ENCODE results near the gene ERN1. TPM values are rescaled to one million over a fixed set of nuclear protein-coding genes. Genes with fewer than 3 reads are reported as not detected.
A peak's percentile ranks its signal among the peaks of the same experiment; 100 is the strongest.
"Not testable (repeated sequence)": the region's sequence is repeated elsewhere in the genome, so short reads cannot be mapped to it uniquely, and the experiment has no call there.

ERN1 gene
- total RNA-seq, 1 donor from 2014 or later, result 91.0 TPM

GRCh38 chr17:64028874-64029464 lies 101.0 kb downstream of the ERN1 start:
- peak; percentile 60 for DNase-seq (ENCODE audit: low spot score)
- H3K9me3 Mint-ChIP-seq, result no peaks in the 10 kb centered on the region
- H3K27me3 Mint-ChIP-seq (ENCODE audit: low read depth), result no peaks in the 10 kb centered on the region
- peaks cover 43% of the 10 kb centered on the region for H3K4me1 Mint-ChIP-seq (ENCODE audit: low read depth)
- H3K27ac Mint-ChIP-seq, result no peak overlapping the region
- H3K36me3 Mint-ChIP-seq (ENCODE audit: low read depth), result peaks cover 30% of the 10 kb centered on the region
- intact Hi-C loops (cut with micrococcal nuclease), result loop anchor here (1.0 to 10.0 kb wide), 5 partner anchors 37 to 478 kb away; partner anchors contain the start of genes CEP95, DDX5, ERN1 and TEX2
- no peak overlapping the region for H3K4me3 Mint-ChIP-seq (ENCODE audit: low read depth)

GRCh38 chr17:64025732-64026294 lies 104.1 kb downstream of the ERN1 start:
- Mint-ChIP-seq H3K27me3 (ENCODE audit: low read depth) (no peaks in the 10 kb centered on the region), H3K4me3 (ENCODE audit: low read depth) (peak overlapping the region; percentile 74), H3K4me1 (ENCODE audit: low read depth) (peaks cover 63% of the 10 kb centered on the region), H3K36me3 (ENCODE audit: low read depth) (peaks cover 27% of the 10 kb centered on the region), H3K27ac (peak overlapping the region; percentile 93), H3K9me3 (no peaks in the 10 kb centered on the region)
- intact Hi-C loops (cut with micrococcal nuclease), result loop anchor here (1.0 to 10.0 kb wide), 9 partner anchors 10 to 481 kb away; partner anchors contain the start of genes CEP95, DDX5, ERN1 and TEX2
- peak; percentile 88 for DNase-seq (ENCODE audit: low spot score)

- H3K27me3 Mint-ChIP-seq (ENCODE audit: low read depth), result no peaks in the 10 kb centered on the region
- peaks cover 63% of the 10 kb centered on the region for H3K4me1 Mint-ChIP-seq (ENCODE audit: low read depth)
- intact Hi-C loops (cut with micrococcal nuclease), result loop anchor here (1.0 to 10.0 kb wide), 10 partner anchors 9 to 482 kb away; partner anchors contain the start of genes CEP95, DDX5, ERN1 and TEX2
- H3K4me3 Mint-ChIP-seq (ENCODE audit: low read depth), result peak overlapping the region; percentile 74
- peaks cover 23% of the 10 kb centered on the region for H3K36me3 Mint-ChIP-seq (ENCODE audit: low read depth)
- no peaks in the 10 kb centered on the region for H3K9me3 Mint-ChIP-seq
- H3K27ac Mint-ChIP-seq, result peak overlapping the region; percentile 93
- DNase-seq (ENCODE audit: low spot score), result peak; percentile 30
Measured at GRCh38 chr17:64024781-64025731, 104.9 kb downstream of the ERN1 start.

GRCh38 chr17:64024215-64024654 lies 105.7 kb downstream of the ERN1 start:
- H3K36me3 Mint-ChIP-seq (ENCODE audit: low read depth), result peaks cover 20% of the 10 kb centered on the region
- peaks cover 62% of the 10 kb centered on the region for H3K4me1 Mint-ChIP-seq (ENCODE audit: low read depth)

GRCh38 chr17:64022611-64023063 lies 107.3 kb downstream of the ERN1 start:
- intact Hi-C loops (cut with micrococcal nuclease), result loop anchor here (5.0 to 10.0 kb wide), 2 partner anchors 60 to 242 kb away; partner anchors contain the start of gene TEX2
- Mint-ChIP-seq H3K36me3 (ENCODE audit: low read depth) (peaks cover 26% of the 10 kb centered on the region), H3K4me1 (ENCODE audit: low read depth) (peaks cover 57% of the 10 kb centered on the region), H3K27me3 (ENCODE audit: low read depth) (no peaks in the 10 kb centered on the region), H3K4me3 (ENCODE audit: low read depth) (peak overlapping the region; percentile 61), H3K9me3 (no peaks in the 10 kb centered on the region), H3K27ac (peak overlapping the region; percentile 95)
- DNase-seq (ENCODE audit: low spot score), result no peak

More at GRCh38 chr17:64024215-64024654, 105.7 kb downstream of the ERN1 start:
- intact Hi-C loops (cut with micrococcal nuclease), result loop anchor here (2.0 to 10.0 kb wide), 4 partner anchors 37 to 241 kb away; partner anchors contain the start of gene TEX2
- Mint-ChIP-seq H3K27ac (peak overlapping the region; percentile 93), H3K27me3 (ENCODE audit: low read depth) (no peaks in the 10 kb centered on the region), H3K9me3 (no peaks in the 10 kb centered on the region), H3K4me3 (ENCODE audit: low read depth) (peak overlapping the region; percentile 1)
- no peak for DNase-seq (ENCODE audit: low spot score)

GRCh38 chr17:64020056-64020766 lies 109.7 kb downstream of the ERN1 start, which contains the start of gene ICAM2:
TSS of gene ICAM2 (minus strand) at chr17:64020633. CDS start at chr17:64006691, 13,942 bp downstream.
- peaks cover 28% of the 10 kb centered on the region for H3K36me3 Mint-ChIP-seq (ENCODE audit: low read depth)
- H3K27me3 Mint-ChIP-seq (ENCODE audit: low read depth), result no peaks in the 10 kb centered on the region
- intact Hi-C loops (cut with micrococcal nuclease), result loop anchor here (5.0 to 10.0 kb wide), 2 partner anchors 62 to 245 kb away; partner anchors contain the start of gene TEX2
- H3K27ac Mint-ChIP-seq, result peak within 1 kb of the TSS; percentile 99
- peak; percentile 88 for DNase-seq (ENCODE audit: low spot score)
- no peaks in the 10 kb centered on the region for H3K9me3 Mint-ChIP-seq
- peaks cover 60% of the 10 kb centered on the region for H3K4me1 Mint-ChIP-seq (ENCODE audit: low read depth)
- H3K4me3 Mint-ChIP-seq (ENCODE audit: low read depth), result peak within 1 kb of the TSS; percentile 99

GRCh38 chr17:64019551-64019961 lies 110.4 kb downstream of the ERN1 start:
- not testable (repeated sequence) for DNase-seq (ENCODE audit: low spot score); H3K9me3 Mint-ChIP-seq; H3K27me3 Mint-ChIP-seq (ENCODE audit: low read depth)
- intact Hi-C loops (cut with micrococcal nuclease), result loop anchor here (5.0 kb wide), 1 partner anchor 72 kb away; no protein-coding TSS in a partner anchor
- Mint-ChIP-seq H3K36me3 (ENCODE audit: low read depth) (peaks cover 31% of the 10 kb centered on the region), H3K27ac (peak overlapping the region; percentile 99), H3K4me3 (ENCODE audit: low read depth) (peak overlapping the region; percentile 99), H3K4me1 (ENCODE audit: low read depth) (peaks cover 58% of the 10 kb centered on the region)

- Mint-ChIP-seq H3K9me3 (no peaks in the 10 kb centered on the region), H3K4me1 (ENCODE audit: low read depth) (peaks cover 54% of the 10 kb centered on the region), H3K4me3 (ENCODE audit: low read depth) (peak overlapping the region; percentile 99), H3K36me3 (ENCODE audit: low read depth) (peaks cover 20% of the 10 kb centered on the region), H3K27ac (peak overlapping the region; percentile 87), H3K27me3 (ENCODE audit: low read depth) (no peaks in the 10 kb centered on the region)
- intact Hi-C loops (cut with micrococcal nuclease), result loop anchor here (2.0 to 5.0 kb wide), 2 partner anchors 19 to 70 kb away; partner anchors contain the start of gene PRR29
- no peak for DNase-seq (ENCODE audit: low spot score)
Measured at GRCh38 chr17:64017381-64017980, 112.5 kb downstream of the ERN1 start.

GRCh38 chr17:64016974-64017373 lies 113.0 kb downstream of the ERN1 start:
- intact Hi-C loops (cut with micrococcal nuclease), result loop anchor here (1.0 to 5.0 kb wide), 3 partner anchors 8 to 70 kb away; partner anchors contain the start of gene PRR29
- Mint-ChIP-seq H3K27ac (peak overlapping the region; percentile 85), H3K4me3 (ENCODE audit: low read depth) (peak overlapping the region; percentile 76), H3K4me1 (ENCODE audit: low read depth) (peaks cover 49% of the 10 kb centered on the region), H3K27me3 (ENCODE audit: low read depth) (no peaks in the 10 kb centered on the region), H3K9me3 (no peaks in the 10 kb centered on the region), H3K36me3 (ENCODE audit: low read depth) (peaks cover 16% of the 10 kb centered on the region)
- no peak for DNase-seq (ENCODE audit: low spot score)

- DNase-seq (ENCODE audit: low spot score), result no peak
- Mint-ChIP-seq H3K27ac (peak overlapping the region; percentile 85), H3K27me3 (ENCODE audit: low read depth) (no peaks in the 10 kb centered on the region), H3K4me1 (ENCODE audit: low read depth) (peaks cover 49% of the 10 kb centered on the region), H3K4me3 (ENCODE audit: low read depth) (peak overlapping the region; percentile 76), H3K36me3 (ENCODE audit: low read depth) (peaks cover 23% of the 10 kb centered on the region), H3K9me3 (no peaks in the 10 kb centered on the region)
- intact Hi-C loops (cut with micrococcal nuclease), result loop anchor here (1.0 to 5.0 kb wide), 3 partner anchors 9 to 69 kb away; partner anchors contain the start of gene PRR29
Measured at GRCh38 chr17:64016231-64016784, 113.6 kb downstream of the ERN1 start.

- no peaks in the 10 kb centered on the region for H3K9me3 Mint-ChIP-seq
- no peak for DNase-seq (ENCODE audit: low spot score)
- peaks cover 44% of the 10 kb centered on the region for H3K4me1 Mint-ChIP-seq (ENCODE audit: low read depth)
- H3K4me3 Mint-ChIP-seq (ENCODE audit: low read depth), result peak overlapping the region; percentile 76
- peaks cover 31% of the 10 kb centered on the region for H3K36me3 Mint-ChIP-seq (ENCODE audit: low read depth)
- H3K27ac Mint-ChIP-seq, result peak overlapping the region; percentile 79
- no peaks in the 10 kb centered on the region for H3K27me3 Mint-ChIP-seq (ENCODE audit: low read depth)
- intact Hi-C loops (cut with micrococcal nuclease), result loop anchor here (5.0 kb wide), 1 partner anchor 68 kb away; no protein-coding TSS in a partner anchor
Measured at GRCh38 chr17:64015447-64015846, 114.5 kb downstream of the ERN1 start.

All from activated T-helper 2 cell treated with anti-CD3 and anti-CD28 coated beads, Interferon-gamma antibody, Interleukin-2, Interleukin-4, amounts not matched to agents 10 μg/mL and 5 μg/mL and 100 μg/mL, durations not matched to agents 14 hours and 24 hours and 36 hours (primary cell).